DOHH2 (cell line): ENCODE measurements around the gene KRTAP10-9.
"Not testable (repeated sequence)": the region's sequence is repeated elsewhere in the genome, so short reads cannot be mapped to it uniquely, and the experiment has no call there.

Source experiments
- H3F3A ChIP-seq: fragments of 200-600 bp; sonication (generic), shearing (Covaris generic); 2 replicates; pipeline ENCODE4 v1.6.0; 2016; ENCODE audit warnings: antibody characterized with exemption, mild to moderate bottlenecking; ENCODE audit not compliant: control insufficient read depth, insufficient read depth
- H3K27ac ChIP-seq: fragments of 200-600 bp; sonication (generic); 2 replicates; pipeline ENCODE4 v1.5.1; 2014; ENCODE audit warnings: low read depth, mild to moderate bottlenecking, low read length, moderate library complexity
- H3K27me3 ChIP-seq: fragments of 200-600 bp; sonication (generic); 2 replicates; pipeline ENCODE4 v1.6.1; 2014; ENCODE audit warnings: mild to moderate bottlenecking, low read length, mixed read lengths; ENCODE audit not compliant: control insufficient read depth
- H3K36me3 ChIP-seq: fragments of 200-600 bp; sonication (generic); 2 replicates; pipeline ENCODE4 v1.6.1; 2014; ENCODE audit warnings: mild to moderate bottlenecking, low read length, moderate library complexity, mixed read lengths; ENCODE audit not compliant: control insufficient read depth
- H3K4me1 ChIP-seq: fragments of 200-600 bp; sonication (generic); 2 replicates; pipeline ENCODE4 v1.6.1; 2014; ENCODE audit warnings: mild to moderate bottlenecking, low read length, mixed read lengths; ENCODE audit not compliant: control insufficient read depth
- H3K4me2 ChIP-seq: fragments of 200-600 bp; sonication (generic); 2 replicates; pipeline ENCODE4 v1.6.0; 2014; ENCODE audit warnings: mild to moderate bottlenecking, low read length, moderate library complexity
- H3K4me3 ChIP-seq: fragments of 200-600 bp; sonication (generic); 2 replicates; pipeline ENCODE4 v1.5.1; 2014; ENCODE audit warnings: mild to moderate bottlenecking, low read length, mixed read lengths
- H3K79me2 ChIP-seq: fragments of 200-600 bp; sonication (generic); 2 replicates; pipeline ENCODE4 v1.6.1; 2014; ENCODE audit warnings: mild to moderate bottlenecking, low read length, mixed read lengths; ENCODE audit not compliant: control insufficient read depth
- H3K9me2 ChIP-seq: fragments of 200-600 bp; sonication (generic); replicated peaks from 2 replicates; pipeline ENCODE4 v1.6.1; 2014; ENCODE audit warnings: mild to moderate bottlenecking, low read length, mixed read lengths; ENCODE audit not compliant: control insufficient read depth
- H3K9me3 ChIP-seq: fragments of 200-600 bp; sonication (generic); 2 replicates; pipeline ENCODE4 v1.6.1; 2014; ENCODE audit warnings: antibody characterized with exemption, low read length, mixed read lengths; ENCODE audit not compliant: control insufficient read depth, insufficient read depth
- H4K20me1 ChIP-seq: fragments of 200-600 bp; sonication (generic); 2 replicates; pipeline ENCODE4 v1.6.0; 2014; ENCODE audit warnings: low read depth, mild to moderate bottlenecking, antibody characterized with exemption, low read length, moderate library complexity; ENCODE audit not compliant: control insufficient read depth, insufficient read depth
- CTCF ChIP-seq: fragments of 200-600 bp; sonication (generic); IDR thresholded peaks from one replicate; pipeline ENCODE4 v1.5.1; 2014; ENCODE audit warnings: antibody characterized with exemption, mild to moderate bottlenecking, low read depth, low read length; ENCODE audit not compliant: poor library complexity, severe bottlenecking
- EZH2phosphoT487 ChIP-seq: fragments of 200-600 bp; sonication (generic); IDR thresholded peaks from 2 replicates; pipeline ENCODE4 v1.6.1; 2017; ENCODE audit warnings: borderline replicate concordance, mild to moderate bottlenecking, antibody characterized with exemption, low read length, moderate library complexity, mixed read lengths

KRTAP10-9 gene

GRCh38 chr21:44579833-44580144 is 47.1 kb upstream of the KRTAP10-9 start:
- no peaks in the 10 kb centered on the region for H3K9me2 ChIP-seq
- H4K20me1 ChIP-seq, result no peaks in the 10 kb centered on the region
- no peaks in the 10 kb centered on the region for H3K27me3 ChIP-seq
- H3K27ac ChIP-seq, result no peak overlapping the region
- no peaks in the 10 kb centered on the region for H3F3A ChIP-seq
- H3K79me2 ChIP-seq, result no peaks in the 10 kb centered on the region
- no peaks in the 10 kb centered on the region for H3K36me3 ChIP-seq
- no peaks in the 10 kb centered on the region for H3K4me1 ChIP-seq
- peaks cover 13% of the 10 kb centered on the region; the same call in 1 of the 2 replicates for H3K9me3 ChIP-seq
- no peak overlapping the region for H3K4me3 ChIP-seq
- H3K4me2 ChIP-seq, result no peak overlapping the region
- no peak for TF ChIP-seq CTCF
- no peak for TF ChIP-seq EZH2phosphoT487

- not testable (repeated sequence) for H3K79me2 ChIP-seq, H4K20me1 ChIP-seq, H3K9me2 ChIP-seq, H3K36me3 ChIP-seq, H3K4me2 ChIP-seq, H3K27ac ChIP-seq, H3K27me3 ChIP-seq, H3K4me1 ChIP-seq, H3K4me3 ChIP-seq, H3F3A ChIP-seq
- H3K9me3 ChIP-seq, result peaks cover 13% of the 10 kb centered on the region; the same call in 1 of the 2 replicates
Observed at GRCh38 chr21:44580231-44580821, 46.6 kb upstream of the KRTAP10-9 start, which contains the start of gene KRTAP10-5. Gene KRTAP10-5 (minus strand): TSS chr21:44580604. CDS start chr21:44580578, 26 bp downstream.

GRCh38 chr21:44581158-44581557 is 45.7 kb upstream of the KRTAP10-9 start:
- H3K4me1 ChIP-seq, result no peaks in the 10 kb centered on the region
- no peaks in the 10 kb centered on the region for H3K9me2 ChIP-seq
- no peaks in the 10 kb centered on the region for H3K27me3 ChIP-seq
- peaks cover 13% of the 10 kb centered on the region; the same call in 1 of the 2 replicates for H3K9me3 ChIP-seq
- no peak overlapping the region for H3K27ac ChIP-seq
- H3K79me2 ChIP-seq, result no peaks in the 10 kb centered on the region
- no peak overlapping the region for H3K4me2 ChIP-seq
- TF ChIP-seq EZH2phosphoT487 (no peak), CTCF (no peak)
- H3K36me3 ChIP-seq, result no peaks in the 10 kb centered on the region
- H3K4me3 ChIP-seq, result no peak overlapping the region
- H3F3A ChIP-seq, result no peaks in the 10 kb centered on the region
- no peaks in the 10 kb centered on the region for H4K20me1 ChIP-seq

GRCh38 chr21:44582055-44582454 is 44.8 kb upstream of the KRTAP10-9 start:
- H3K36me3 ChIP-seq, result no peaks in the 10 kb centered on the region
- no peak overlapping the region for H3K4me3 ChIP-seq
- H3K9me2 ChIP-seq, result no peaks in the 10 kb centered on the region
- H3K27me3 ChIP-seq, result no peaks in the 10 kb centered on the region
- no peaks in the 10 kb centered on the region for H3F3A ChIP-seq
- no peak for TF ChIP-seq EZH2phosphoT487
- TF ChIP-seq CTCF, result no peak
- H3K27ac ChIP-seq, result no peak overlapping the region
- no peak overlapping the region for H3K4me2 ChIP-seq
- no peaks in the 10 kb centered on the region for H3K4me1 ChIP-seq
- H4K20me1 ChIP-seq, result no peaks in the 10 kb centered on the region
- H3K9me3 ChIP-seq, result peaks cover 13% of the 10 kb centered on the region; the same call in 1 of the 2 replicates
- no peaks in the 10 kb centered on the region for H3K79me2 ChIP-seq
